ENCODE data around the gene OR1K1.

OR1K1 gene

GRCh38 chr9:122845116-122845515, 45.2 kb downstream of the OR1K1 start:
- no peak overlapping the region for H3K4me3 Mint-ChIP-seq
- H3K36me3 Mint-ChIP-seq (ENCODE audit: insufficient read depth): peaks cover 27% of the 10 kb centered on the region
- ATAC-seq (replicated peaks; ENCODE audit: extremely low read depth, poor library complexity, severe bottlenecking) (no peak), DNase-seq (ENCODE audit: low spot score in 2 of 2) (no peak)
- no peaks in the 10 kb centered on the region for H3K9me3 Mint-ChIP-seq
- H3K4me1 Mint-ChIP-seq: peaks cover 6% of the 10 kb centered on the region
- no peak overlapping the region for H3K27ac Mint-ChIP-seq (ENCODE audit: low read depth)
- H3K27me3 Mint-ChIP-seq: no peaks in the 10 kb centered on the region

GRCh38 chr9:122846371-122846940, 46.5 kb downstream of the OR1K1 start:
- H3K4me3 Mint-ChIP-seq: no peak overlapping the region
- H3K27me3 Mint-ChIP-seq: no peaks in the 10 kb centered on the region
- no peak for DNase-seq (ENCODE audit: low spot score in 2 of 2)
- H3K4me1 Mint-ChIP-seq: peaks cover 6% of the 10 kb centered on the region
- H3K9me3 Mint-ChIP-seq: no peaks in the 10 kb centered on the region
- H3K27ac Mint-ChIP-seq (ENCODE audit: low read depth): peak overlapping the region; percentile 29
- peaks cover 39% of the 10 kb centered on the region for H3K36me3 Mint-ChIP-seq (ENCODE audit: insufficient read depth)
- ATAC-seq (replicated peaks; ENCODE audit: extremely low read depth, poor library complexity, severe bottlenecking): peak; percentile 28

GRCh38 chr9:122848256-122848943, 48.5 kb downstream of the OR1K1 start:
- DNase-seq (ENCODE audit: low spot score in 2 of 2) (no peak), ATAC-seq (replicated peaks; ENCODE audit: extremely low read depth, poor library complexity, severe bottlenecking) (no peak)
- H3K4me3 Mint-ChIP-seq: no peak overlapping the region
- H3K36me3 Mint-ChIP-seq (ENCODE audit: insufficient read depth): peaks cover 42% of the 10 kb centered on the region
- H3K27ac Mint-ChIP-seq (ENCODE audit: low read depth): no peak overlapping the region
- no peaks in the 10 kb centered on the region for H3K27me3 Mint-ChIP-seq
- peaks cover 6% of the 10 kb centered on the region for H3K4me1 Mint-ChIP-seq
- H3K9me3 Mint-ChIP-seq: no peaks in the 10 kb centered on the region
